ENCODE data around the gene HJV.

The HJV gene

DNA sequence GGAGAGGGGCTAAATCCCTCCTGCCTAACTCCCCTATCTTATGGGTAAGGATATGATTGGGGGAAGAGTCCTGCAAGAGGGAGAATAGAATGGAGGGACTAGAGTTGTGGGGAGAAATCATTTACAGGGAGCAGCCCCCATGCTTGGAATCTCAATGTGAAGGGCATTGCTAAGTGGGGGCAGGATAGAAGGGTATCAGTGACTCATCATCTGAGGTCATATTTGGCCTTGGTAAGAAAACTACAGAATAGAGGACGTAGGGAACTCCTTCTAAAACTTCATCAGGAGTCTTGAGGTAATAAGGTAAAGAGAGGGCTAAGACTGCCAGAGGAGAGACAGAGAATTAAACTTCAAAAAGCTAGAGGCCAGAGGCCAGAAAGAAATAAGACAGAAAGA lies 487 bp downstream of the HJV start:
- DNase-seq (ENCODE audit: low read depth, low spot score) = no peak

DNA sequence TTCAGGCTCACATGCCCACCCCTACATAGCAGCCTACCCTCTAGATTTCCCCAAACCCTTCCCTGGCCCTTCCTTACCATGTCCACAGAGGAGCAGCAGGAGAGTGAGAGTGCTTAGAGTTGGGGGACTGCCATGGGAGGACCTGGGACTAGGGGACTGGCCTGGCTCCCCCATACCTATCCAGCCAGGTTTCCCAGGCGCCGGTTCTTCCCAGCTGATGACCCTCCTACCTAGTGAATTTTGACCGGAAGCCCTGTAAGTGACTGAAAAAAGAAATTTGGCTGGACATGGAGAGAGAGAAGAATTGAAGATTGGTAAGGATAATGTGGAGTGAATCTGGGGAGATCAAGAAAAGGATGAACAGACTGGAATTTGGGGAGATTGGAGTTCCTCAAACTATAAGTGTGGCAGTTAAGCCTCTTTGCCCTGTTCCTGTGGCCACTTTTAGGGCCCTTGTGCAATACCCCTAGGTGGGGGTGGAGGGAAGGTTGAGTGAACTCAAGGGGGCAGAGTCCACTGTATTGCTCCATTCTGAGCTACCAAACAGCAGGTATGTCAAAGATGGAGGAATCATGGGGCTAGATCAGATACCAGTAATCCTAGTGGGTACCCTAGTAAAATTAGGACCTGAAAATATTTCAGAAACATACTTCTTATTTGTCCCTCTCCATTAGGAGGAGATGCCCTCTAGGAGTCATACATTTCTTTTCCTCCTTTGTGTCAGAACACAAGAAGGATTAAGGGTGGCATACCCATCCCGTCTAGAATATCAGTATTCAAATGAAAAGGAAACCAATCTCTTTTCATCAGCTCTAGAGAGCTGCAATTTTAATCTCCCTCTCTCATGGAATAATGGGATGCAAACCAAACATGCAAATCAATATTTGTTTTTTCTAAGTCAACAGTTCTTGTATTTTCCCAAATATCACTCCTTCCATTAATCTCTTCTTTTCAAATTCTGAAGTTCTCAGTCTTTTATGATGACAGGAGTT lies 1.2 kb downstream of the HJV start:
- no peak for DNase-seq (ENCODE audit: low read depth, low spot score)

- no peak for DNase-seq (ENCODE audit: low read depth, low spot score)
These were observed 2.1 kb downstream of the HJV start for GRCh38 chr1:146019231-146020057.

DNA sequence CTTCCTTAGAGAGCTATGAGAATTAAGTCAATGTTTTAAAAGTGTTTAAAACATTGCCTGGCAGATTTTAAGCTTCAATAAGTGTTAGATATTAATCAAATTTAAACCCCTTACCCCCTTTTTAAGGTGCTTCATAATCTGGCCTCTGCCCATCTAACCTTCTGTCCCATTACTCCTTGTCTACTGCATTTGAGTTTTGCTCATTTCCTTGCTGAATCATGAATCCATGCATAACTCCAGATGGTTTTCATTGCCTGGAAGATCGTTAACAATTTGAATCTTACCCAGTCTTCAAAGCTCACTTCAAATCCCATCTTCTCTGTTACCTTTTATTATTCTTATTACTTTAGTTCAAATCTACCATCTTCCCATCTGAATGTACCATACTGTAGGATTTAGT lies 4.6 kb downstream of the HJV start:
- no peak for DNase-seq (ENCODE audit: low read depth, low spot score)

DNA sequence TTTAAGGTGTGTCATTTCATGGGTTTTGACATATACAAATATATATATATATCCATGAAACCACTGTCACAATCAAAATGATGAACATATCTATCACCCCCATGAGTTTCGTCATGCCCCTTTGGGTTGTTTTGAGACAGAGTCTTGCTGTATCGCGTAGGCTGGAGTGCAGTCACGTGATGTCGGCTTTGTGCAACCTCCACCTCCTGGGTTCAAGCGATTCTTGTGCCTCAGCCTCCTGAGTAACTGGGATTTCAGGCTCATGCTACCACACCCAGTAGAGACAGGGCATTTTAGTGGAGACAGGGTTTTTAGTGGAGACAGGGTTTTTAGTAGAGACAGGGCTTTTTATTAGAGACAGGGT lies 8.0 kb downstream of the HJV start:
- no peak for DNase-seq (ENCODE audit: low read depth, low spot score)

DNA sequence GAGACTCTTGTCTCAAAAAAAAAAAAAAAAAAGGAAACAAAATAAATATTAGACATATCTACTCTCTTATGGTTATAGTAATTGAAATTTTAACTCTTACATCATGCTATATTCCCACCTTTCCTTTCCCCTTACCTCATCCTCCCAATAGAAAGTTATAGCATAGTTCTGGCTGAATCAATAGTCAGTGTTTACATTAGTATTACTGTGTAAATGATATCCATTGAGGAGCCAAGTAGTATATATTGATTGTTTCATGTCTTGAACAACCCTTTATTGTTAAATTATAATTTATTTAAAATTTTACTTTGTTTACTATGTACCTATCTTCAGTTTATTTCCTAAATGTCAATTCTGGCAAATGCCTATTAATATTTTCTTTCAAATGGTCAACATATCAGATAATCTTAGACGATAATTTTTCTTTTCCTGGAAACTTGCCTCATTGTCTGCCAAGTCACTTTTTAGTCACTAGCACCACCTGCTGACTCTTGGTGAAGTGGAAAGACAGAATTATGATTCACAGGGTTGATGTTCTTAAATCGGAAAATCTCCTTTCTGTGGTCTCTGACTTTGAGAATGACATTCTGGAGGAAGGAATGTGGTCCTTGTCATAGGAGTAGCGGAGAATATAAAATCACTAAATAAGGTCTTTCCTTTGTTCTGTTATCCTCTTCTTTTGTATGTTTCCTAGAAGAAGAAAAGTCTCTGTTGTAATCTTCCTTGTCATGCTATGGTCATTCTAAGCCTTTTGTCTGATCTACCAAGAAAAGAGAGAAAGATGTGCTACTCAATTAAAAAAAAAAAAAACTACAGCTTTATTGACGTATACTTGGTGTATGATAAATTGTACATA lies 8.6 kb downstream of the HJV start:
- DNase-seq (ENCODE audit: low read depth, low spot score) = peak; percentile 46

DNA sequence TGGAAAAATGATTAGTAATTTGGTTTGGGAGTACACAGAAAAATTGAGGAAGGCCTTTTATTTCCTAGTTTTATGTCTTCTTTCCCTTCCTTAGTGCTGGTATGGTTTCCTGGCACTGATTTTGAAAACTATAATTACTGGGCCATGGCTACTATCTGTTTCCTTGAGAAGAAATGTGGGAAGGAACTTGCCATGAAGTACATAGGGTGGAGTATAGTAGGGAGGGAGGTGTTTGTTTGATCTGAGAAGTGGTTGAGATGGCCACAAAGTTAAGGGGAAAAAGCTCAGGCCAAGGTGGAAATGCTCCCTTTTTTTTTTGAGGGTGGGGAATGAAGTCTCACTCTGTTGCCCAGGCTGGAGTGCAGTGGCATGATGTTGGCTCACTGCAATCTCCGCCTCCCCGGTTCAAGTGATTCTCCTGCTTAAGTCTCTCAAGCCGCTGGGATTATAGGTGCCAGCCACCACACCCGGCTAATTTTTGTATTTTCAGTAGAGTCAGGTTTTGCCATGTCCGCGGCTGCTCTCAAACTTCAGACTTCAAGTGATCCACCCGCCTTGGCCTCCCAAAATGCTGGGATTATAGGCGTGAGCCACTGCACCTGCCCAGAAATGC lies 11.3 kb downstream of the HJV start:
- DNase-seq (ENCODE audit: low read depth, low spot score) = no peak

GRCh38 chr1:146007489-146008133 lies 13.9 kb downstream of the HJV start:
- DNase-seq (ENCODE audit: low read depth, low spot score) = no peak

DNA sequence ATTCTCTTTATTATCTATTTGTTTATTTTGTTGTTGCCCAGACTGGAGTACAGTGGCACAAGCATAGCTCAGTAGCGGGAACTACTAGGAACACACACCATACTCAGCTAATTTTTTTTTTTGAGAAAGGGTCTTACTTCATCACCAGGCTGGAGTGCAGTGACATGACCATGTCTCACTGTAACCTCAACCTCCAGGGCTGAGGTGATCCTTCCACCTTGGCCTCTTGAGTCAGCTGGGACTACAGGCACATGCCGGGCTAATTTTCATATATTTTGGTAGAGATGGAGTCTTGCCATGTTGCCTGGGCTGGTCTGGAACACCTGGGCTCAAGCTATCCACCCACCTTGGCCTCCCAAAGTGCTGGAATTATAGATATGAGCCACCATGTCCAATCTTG lies 19.8 kb downstream of the HJV start:
- no peak for DNase-seq (ENCODE audit: low read depth, low spot score)

DNA sequence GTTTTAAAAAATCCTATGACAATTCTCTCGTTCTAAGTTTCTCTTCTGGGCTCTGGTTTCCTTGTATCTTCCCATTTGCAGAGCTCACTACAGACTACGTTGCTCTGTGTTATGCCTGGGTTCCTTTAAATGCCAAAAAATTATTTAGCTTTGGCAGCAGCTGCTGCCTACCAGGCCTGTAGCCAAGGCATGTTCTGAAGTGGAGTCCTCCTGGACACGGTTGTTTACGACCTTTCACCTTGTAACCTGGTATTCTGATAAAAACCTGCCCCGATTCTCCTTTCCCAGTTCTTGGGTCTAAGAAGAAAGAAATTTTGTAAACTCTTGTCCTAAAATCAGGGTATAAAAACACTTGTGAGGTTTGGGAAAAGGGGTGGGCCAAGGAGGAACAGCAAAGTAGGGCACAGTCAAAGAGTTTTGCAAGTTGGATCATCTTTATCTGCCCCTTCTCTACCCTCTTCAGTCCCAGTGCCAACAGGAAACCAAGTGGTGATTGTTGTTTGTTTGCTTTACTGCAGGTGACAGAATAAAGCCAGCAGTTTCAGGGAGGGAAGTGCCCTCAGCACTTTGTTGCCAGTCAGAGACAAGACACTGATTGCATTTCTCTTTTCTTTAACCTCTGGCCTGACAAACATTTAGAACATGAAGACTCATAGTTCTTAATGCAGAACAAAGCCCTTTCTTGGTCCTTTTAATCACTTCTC lies 22.1 kb downstream of the HJV start:
- no peak for DNase-seq (ENCODE audit: low read depth, low spot score)

DNA sequence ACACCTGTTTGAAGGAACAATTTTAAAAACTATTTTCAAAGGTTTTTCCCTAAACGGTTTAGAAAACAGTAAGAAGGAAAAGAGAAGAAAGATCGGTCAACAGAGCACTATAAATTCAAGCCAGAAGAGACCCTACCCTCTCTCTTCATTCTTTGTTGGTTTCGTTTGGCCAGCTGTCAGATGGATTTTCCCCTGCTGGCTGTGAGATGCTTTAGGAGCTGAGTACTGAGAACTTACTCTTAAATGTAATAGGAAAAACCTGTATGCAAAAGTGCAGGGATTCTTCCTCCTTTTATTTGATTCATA lies 23.9 kb downstream of the HJV start:
- no peak for DNase-seq (ENCODE audit: low read depth, low spot score)

GRCh38 chr1:145997016-145997717 lies 24.4 kb downstream of the HJV start:
- peak; percentile 40 for DNase-seq (ENCODE audit: low read depth, low spot score)

DNA sequence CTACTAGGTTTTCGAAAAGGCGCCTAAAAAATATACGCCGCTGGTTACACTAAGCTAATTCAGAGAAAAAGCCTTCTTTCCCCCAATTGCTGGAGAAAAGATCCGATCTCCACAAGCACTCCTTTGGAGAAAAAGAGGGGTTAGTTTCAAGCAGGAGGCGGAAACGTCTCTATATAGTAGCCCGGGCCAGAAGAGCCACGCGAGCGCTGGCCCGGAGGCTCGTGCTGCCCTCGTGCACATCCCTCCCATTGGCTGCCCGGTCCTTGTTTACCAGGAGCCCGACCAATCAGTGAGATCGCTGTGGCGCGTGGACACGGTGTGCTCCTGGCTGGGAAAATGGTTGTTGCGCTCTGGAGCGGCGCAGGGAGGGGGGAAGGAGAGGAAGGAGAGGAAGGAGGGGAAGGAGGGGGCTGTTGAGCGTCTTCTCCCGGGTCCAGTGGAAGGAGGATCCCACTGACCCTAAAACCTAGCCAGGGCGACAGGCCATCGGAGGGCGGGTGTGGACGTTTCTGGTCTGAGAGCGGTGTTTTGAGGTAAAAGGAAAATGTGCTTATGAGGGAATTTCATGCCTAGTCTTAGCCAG lies 25.0 kb downstream of the HJV start, which contains the start of gene TXNIP:
Gene TXNIP, minus strand, starts transcription at position 147 of the 583 bp plus-strand sequence. CDS start 313 bp downstream, outside the sequence.
- DNase-seq (ENCODE audit: low read depth, low spot score) = peak; percentile 87

DNA sequence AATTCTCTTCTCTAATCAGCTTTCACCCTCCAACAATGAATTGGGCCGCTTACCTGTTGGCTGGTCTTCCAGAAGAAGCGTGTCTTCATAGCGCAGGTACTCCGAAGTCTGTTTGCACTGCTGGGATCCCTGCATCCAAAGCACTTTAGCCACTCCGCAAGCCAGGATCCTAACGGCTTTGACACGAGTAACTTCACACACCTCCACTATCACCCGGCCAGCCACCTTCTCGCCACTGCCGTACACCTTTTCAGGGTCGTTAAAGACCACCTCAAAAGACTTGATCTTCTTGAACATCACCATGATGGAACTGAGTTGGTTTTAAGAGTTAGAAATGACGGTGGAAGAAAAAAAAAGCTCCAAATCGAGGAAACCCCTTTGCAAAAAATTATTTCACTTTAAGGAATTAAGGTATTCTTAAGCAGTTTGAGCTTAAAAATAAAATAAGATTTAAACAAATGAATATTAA lies 25.5 kb downstream of the HJV start:
- DNase-seq (ENCODE audit: low read depth, low spot score) = no peak

GRCh38 chr1:145995148-145995881 lies 26.2 kb downstream of the HJV start:
- no peak for DNase-seq (ENCODE audit: low read depth, low spot score)

- DNase-seq (ENCODE audit: low read depth, low spot score) = no peak
These were observed 27.0 kb downstream of the HJV start for GRCh38 chr1:145994391-145995120.

DNA sequence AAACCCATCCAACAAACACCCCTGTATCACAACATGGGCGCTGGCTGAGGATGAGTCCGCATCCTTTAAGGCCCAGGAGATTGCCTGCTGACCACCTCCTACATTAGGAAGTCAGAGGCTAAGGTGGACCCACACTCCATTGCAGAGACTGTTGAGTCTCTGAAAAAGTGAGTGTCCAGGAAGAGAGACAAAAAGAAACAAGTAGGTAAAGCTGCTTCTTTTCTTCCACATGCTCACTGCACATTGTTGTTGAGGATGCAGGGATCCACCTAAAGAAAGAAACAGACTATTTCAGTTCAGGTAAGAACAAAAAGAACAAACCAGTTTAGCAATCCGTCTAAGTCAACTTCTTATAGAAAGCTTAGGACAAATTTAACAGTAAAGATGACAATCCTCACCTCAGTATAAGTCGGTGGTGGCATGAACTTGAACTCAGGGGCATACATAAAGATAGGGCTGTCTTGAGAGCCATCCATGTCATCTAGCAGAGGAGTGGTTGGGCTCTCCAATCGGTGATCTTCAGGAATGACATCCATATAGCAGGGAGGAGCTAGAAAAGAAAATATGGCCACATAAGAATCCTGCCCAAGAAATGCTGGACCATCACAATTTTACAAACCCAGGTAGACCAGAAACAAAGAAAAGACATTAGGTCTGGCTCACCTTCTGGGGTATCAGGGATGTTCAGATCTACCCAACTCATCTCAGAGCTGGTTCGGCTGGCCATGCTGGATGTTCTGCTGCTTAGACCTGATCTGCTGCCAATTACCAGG lies 27.7 kb downstream of the HJV start:
- no peak for DNase-seq (ENCODE audit: low read depth, low spot score)

Data from activated CD4-positive, CD25-positive, alpha-beta regulatory T cell treated with anti-CD3 and anti-CD28 coated beads, Interleukin-2, amount 50 U/mL, for 16 hours (primary cell).